AG10803 (cell line): ENCODE measurements around the gene HDAC9.

Experiments used
- DNase-seq: peaks from one replicate; pipeline ENCODE4 v3.0.0; 2010; ENCODE audit warnings: low read depth
- H3K4me3 ChIP-seq: 2 replicates; pipeline ENCODE4 v1.5.1; 2011; ENCODE audit warnings: mild to moderate bottlenecking, low read length, control low read depth
- CTCF ChIP-seq: conservative IDR thresholded peaks from 2 replicates; pipeline ENCODE4 v1.5.1; 2011; ENCODE audit warnings: mild to moderate bottlenecking, low read length, control low read depth, inconsistent platforms

The HDAC9 gene

GRCh38 chr7:18894155-18894554 is 398.6 kb downstream of the HDAC9 start:
- no peak for DNase-seq

GRCh38 chr7:18895456-18895855 is 399.9 kb downstream of the HDAC9 start:
- DNase-seq, result peak; percentile 52
- no peak for TF ChIP-seq CTCF
- H3K4me3 ChIP-seq, result no peak overlapping the region

More at GRCh38 chr7:18894155-18894554, 398.6 kb downstream of the HDAC9 start:
- H3K4me3 ChIP-seq, result no peak overlapping the region
- no peak for TF ChIP-seq CTCF

- TF ChIP-seq CTCF, result no peak
- H3K4me3 ChIP-seq, result no peak overlapping the region
- no peak for DNase-seq
Measured at GRCh38 chr7:18896343-18896975, 400.9 kb downstream of the HDAC9 start.

GRCh38 chr7:18900236-18900635 is 404.7 kb downstream of the HDAC9 start:
- no peak for TF ChIP-seq CTCF
- no peak overlapping the region for H3K4me3 ChIP-seq
- no peak for DNase-seq

- no peak overlapping the region for H3K4me3 ChIP-seq
- no peak for TF ChIP-seq CTCF
- DNase-seq, result peak; percentile 86
Measured at GRCh38 chr7:18900803-18901202, 405.3 kb downstream of the HDAC9 start.

GRCh38 chr7:18901351-18901750 is 405.8 kb downstream of the HDAC9 start:
- H3K4me3 ChIP-seq, result no peak overlapping the region
- DNase-seq, result no peak
- no peak for TF ChIP-seq CTCF

GRCh38 chr7:18901982-18902421 is 406.5 kb downstream of the HDAC9 start:
- no peak overlapping the region for H3K4me3 ChIP-seq
- no peak for TF ChIP-seq CTCF
- peak; percentile 49 for DNase-seq
